BLaER1 treated with 17β-estradiol and CSF1 and Interleukin-3, amounts not matched to agents 10 nM and 100 nM (cell line): Measurements from ENCODE around the gene BCL7B.
"Not testable (repeated sequence)": the region's sequence is repeated elsewhere in the genome, so short reads cannot be mapped to it uniquely, and the experiment has no call there.

Source experiments
- H3K27ac ChIP-seq, 11 experiments: shearing (Covaris generic); formaldehyde crosslinking; 2 replicates each; pipeline ENCODE4 v1.8.1; 2022
- H3K27me3 ChIP-seq, 11 experiments: shearing (Covaris generic); formaldehyde crosslinking; 2 replicates each; pipeline ENCODE4 v1.8.1; 2022
- H3K36me3 ChIP-seq, 11 experiments: shearing (Covaris generic); formaldehyde crosslinking; 2 replicates each; pipeline ENCODE4 v1.8.1; 2022
- H3K4me1 ChIP-seq, 10 experiments: shearing (Covaris generic); formaldehyde crosslinking; 2 replicates each; pipeline ENCODE4 v1.8.1; 2022
- H3K4me2 ChIP-seq, 11 experiments: shearing (Covaris generic); formaldehyde crosslinking; 2 replicates each; pipeline ENCODE4 v1.8.1; 2022
- H3K4me3 ChIP-seq, 10 experiments: shearing (Covaris generic); formaldehyde crosslinking; 2 replicates each; pipeline ENCODE4 v1.8.1; 2022
- H3K9ac ChIP-seq, 11 experiments: shearing (Covaris generic); formaldehyde crosslinking; 2 replicates each; pipeline ENCODE4 v1.8.1; 2022
- H3K9me3 ChIP-seq, 11 experiments: shearing (Covaris generic); formaldehyde crosslinking; replicated peaks in 1 of 11; 2 replicates each; pipeline ENCODE4 v1.8.1; 2022
- H4K20me1 ChIP-seq, 11 experiments: shearing (Covaris generic); formaldehyde crosslinking; 2 replicates each; pipeline ENCODE4 v1.8.1; 2022
- Cebpa-rat ChIP-seq, 11 experiments: shearing (Covaris generic); IDR thresholded peaks; 2 replicates each; pipeline ENCODE4 v1.8.1; 2022

The BCL7B gene

DNA sequence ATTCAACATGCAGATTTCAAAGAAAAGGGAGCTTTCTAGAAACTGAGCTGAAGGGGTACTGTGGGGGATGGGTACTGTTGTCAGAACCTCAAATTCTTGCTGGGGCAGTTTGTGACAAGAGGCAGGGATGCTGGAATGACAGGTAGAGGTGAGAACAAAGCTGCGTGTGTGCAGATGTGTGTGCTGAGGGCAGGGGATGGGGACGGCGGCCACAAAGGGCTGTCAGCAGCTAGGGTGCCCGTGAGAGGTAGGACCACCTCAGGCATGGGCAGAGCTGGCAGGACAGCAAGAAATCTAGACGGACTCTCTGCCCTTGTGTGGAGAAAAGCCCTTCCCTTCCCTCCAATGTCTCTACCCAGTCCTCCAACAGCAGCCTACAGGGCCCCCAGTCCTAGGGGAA is 21.0 kb downstream of the BCL7B start:
- Histone ChIP-seq H3K4me2 (no peak overlapping the region), H3K9me3 (no peaks in the 10 kb centered on the region), H3K9ac (no peak overlapping the region), H4K20me1 (peaks cover 0 to 37% (median 21%) of the 10 kb centered on the region in 11 experiments; a peak in 14 of 22 replicates), H3K36me3 (peaks cover 77 to 99% (median 96%) of the 10 kb centered on the region in 11 experiments), H3K4me3 (no peak overlapping the region), H3K27ac (no peak overlapping the region), H3K4me1 (no peaks in the 10 kb centered on the region), H3K27me3 (no peaks in the 10 kb centered on the region)
- TF ChIP-seq Cebpa-rat (IDR thresholded peaks at IDR 0.05) = no peak

DNA sequence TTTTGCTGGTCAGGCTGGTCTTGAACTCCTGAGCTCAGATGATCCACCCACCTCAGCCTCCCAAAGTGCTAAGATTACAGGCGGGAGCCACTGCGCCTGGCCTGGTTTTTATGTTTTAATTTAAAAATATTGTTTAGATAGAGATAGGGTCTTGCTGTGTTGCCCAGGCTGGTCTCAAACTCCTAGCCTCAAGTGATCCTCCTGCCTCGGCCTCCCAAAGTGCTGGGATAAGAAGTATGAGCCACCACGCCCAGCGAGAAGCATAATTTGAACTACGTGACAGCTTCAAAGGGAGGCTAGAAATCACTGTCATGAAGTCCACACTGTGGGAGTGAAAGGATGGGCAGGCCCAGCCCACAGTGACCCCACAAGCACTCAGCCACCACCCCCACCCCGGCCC is 21.6 kb downstream of the BCL7B start:
- not testable (repeated sequence) for H3K9me3 ChIP-seq, H3K4me1 ChIP-seq, H3K27me3 ChIP-seq, H3K9ac ChIP-seq, H3K27ac ChIP-seq, H3K4me2 ChIP-seq, H3K4me3 ChIP-seq
- Histone ChIP-seq H3K36me3 (peaks cover 73 to 99% (median 92%) of the 10 kb centered on the region in 11 experiments), H4K20me1 (peaks cover 0 to 32% (median 15%) of the 10 kb centered on the region in 11 experiments; a peak in 11 of 22 replicates)

DNA sequence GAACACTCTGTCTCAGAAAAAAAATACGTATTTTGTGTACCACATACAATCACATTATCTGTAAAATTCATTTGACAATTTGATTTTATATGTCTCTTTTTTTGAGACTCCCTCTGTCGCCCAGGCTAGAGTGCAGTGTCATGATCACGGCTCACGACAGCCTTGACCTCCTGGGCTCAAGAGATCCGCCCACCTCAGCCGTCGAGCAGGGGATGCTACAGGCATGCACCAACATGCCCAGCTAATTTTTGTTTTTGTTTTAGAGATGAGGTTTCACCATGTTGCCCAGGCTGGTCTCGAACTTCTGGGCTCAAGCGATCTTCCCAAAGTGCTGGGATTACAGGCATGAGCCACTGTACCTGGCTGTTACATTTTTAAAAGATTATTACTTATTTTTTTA is 23.7 kb downstream of the BCL7B start:
- no peaks in the 10 kb centered on the region for H3K27me3 ChIP-seq
- TF ChIP-seq Cebpa-rat (IDR thresholded peaks at IDR 0.05) = no peak
- H3K27ac ChIP-seq = peak overlapping the region in 3 of 11 experiments; percentile 18 to 36 (median 28); a peak in 2 of 22 replicates
- peak overlapping the region in 1 of 11 experiments; percentile 18; a peak in 1 of 22 replicates for H3K9ac ChIP-seq
- H3K9me3 ChIP-seq = no peaks in the 10 kb centered on the region
- peaks cover 51 to 89% (median 75%) of the 10 kb centered on the region in 11 experiments for H3K36me3 ChIP-seq
- no peak overlapping the region for H3K4me2 ChIP-seq
- H4K20me1 ChIP-seq = peaks cover 0 to 24% (median 0%) of the 10 kb centered on the region in 11 experiments; a peak in 5 of 22 replicates
- H3K4me3 ChIP-seq = no peak overlapping the region
- H3K4me1 ChIP-seq = peaks cover 0 to 2% (median 0%) of the 10 kb centered on the region in 10 experiments; a peak in 4 of 20 replicates

DNA sequence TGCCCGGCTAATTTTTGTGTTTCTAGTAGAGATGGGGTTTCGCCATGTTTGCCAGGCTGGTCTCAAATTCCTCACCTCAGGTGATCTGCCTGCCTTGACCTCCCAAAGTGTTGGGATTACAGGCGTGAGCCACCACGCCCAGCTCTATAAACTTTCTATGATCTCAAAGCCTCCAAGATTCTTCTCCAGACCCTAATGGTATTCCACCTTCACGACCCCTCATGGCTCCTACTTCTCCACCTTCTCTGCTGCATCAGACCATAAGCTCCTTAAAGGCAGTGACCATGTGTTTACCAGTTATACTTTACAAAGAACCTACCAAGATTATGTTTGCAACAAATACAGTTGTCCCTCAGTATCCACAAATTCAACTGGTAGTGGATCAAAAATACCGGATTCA is 25.3 kb downstream of the BCL7B start:
- Histone ChIP-seq H3K27me3 (no peaks in the 10 kb centered on the region), H4K20me1 (peaks cover 0 to 14% (median 0%) of the 10 kb centered on the region in 11 experiments; a peak in 3 of 22 replicates), H3K27ac (no peak overlapping the region), H3K36me3 (peaks cover 36 to 74% (median 59%) of the 10 kb centered on the region in 11 experiments), H3K9ac (no peak overlapping the region), H3K4me3 (no peak overlapping the region), H3K9me3 (no peaks in the 10 kb centered on the region), H3K4me2 (no peak overlapping the region), H3K4me1 (peaks cover 8 to 17% (median 14%) of the 10 kb centered on the region in 10 experiments)
- TF ChIP-seq Cebpa-rat (IDR thresholded peaks at IDR 0.05) = no peak

DNA sequence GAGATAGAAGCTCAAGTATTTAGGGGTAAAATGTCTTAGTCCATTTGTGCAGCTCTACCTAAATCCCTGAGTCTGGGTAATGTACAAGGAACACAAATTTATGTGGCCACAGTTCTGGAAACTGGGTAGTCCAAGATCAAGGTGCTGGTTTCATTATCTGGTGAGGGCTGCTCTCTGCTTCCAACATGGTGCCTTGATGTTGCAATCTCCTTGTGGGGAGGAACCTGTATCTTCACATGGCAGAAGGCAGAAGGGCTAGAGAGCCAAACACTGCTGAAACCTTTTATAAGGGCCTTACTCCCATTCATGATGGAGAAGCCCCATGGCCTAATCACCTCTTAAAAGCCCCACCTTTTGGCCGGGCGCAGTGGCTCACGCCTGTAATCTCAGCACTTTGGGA is 26.7 kb downstream of the BCL7B start:
- Histone ChIP-seq H3K9ac (no peak overlapping the region), H3K4me1 (peaks cover 22 to 31% (median 28%) of the 10 kb centered on the region in 10 experiments), H3K9me3 (no peaks in the 10 kb centered on the region), H4K20me1 (peaks cover 0 to 4% (median 0%) of the 10 kb centered on the region in 11 experiments; a peak in 1 of 22 replicates), H3K27me3 (no peaks in the 10 kb centered on the region), H3K4me2 (no peak overlapping the region), H3K27ac (no peak overlapping the region), H3K36me3 (peaks cover 22 to 60% (median 45%) of the 10 kb centered on the region in 11 experiments), H3K4me3 (no peak overlapping the region)
- peak in 2 of 11 experiments; percentile 11 to 38; a peak in 3 of 22 replicates for TF ChIP-seq Cebpa-rat (IDR thresholded peaks at IDR 0.05)

DNA sequence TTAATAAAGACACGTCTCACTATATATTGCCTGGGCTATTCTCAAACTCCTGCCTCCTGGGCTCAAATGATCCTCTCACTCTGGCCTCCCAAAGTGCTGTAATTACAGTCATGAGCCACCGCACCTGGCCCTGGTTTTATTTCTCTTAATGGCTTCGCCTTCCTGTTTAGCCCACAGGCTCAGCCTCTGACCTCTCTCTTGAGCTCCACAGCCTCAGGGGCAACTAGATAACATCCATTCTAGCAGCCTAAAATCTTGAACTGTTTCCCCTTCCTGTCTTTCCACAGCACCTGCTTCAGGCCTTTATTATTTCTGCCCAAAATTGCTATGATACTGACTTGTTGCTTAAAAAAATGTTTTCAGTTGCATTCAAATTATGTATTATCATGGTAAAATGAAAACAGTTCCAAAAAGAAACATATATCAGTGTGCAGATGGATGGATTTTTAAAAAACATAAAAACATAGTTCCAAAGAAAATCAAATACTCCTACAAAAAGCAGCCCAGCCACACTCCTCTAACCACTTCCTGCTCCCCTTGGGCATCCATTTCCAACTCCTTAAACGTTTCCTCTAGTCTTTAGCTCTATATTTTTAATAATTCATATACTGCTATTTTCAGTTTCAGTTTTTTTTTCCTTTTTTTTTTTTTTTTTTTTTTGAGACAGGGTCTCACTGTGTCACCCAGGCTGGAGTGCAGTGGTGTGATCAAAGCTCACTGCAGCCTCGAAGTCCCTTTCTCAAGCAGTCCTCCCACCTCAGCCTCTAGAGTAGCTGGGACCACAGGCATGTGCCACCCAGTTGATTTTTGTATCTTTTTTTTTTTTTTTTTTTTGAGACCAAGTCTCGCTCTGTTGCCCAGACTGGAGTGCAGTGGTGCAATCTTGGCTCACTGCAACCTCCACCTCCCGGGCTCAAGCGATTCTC is 30.3 kb downstream of the BCL7B start:
- Histone ChIP-seq H3K9me3 (no peaks in the 10 kb centered on the region), H3K36me3 (peaks cover 3 to 25% (median 12%) of the 10 kb centered on the region in 11 experiments; a peak in 20 of 22 replicates), H4K20me1 (no peaks in the 10 kb centered on the region), H3K4me2 (peak overlapping the region; percentile 75 to 95 (median 89)), H3K4me1 (peaks cover 53 to 63% (median 60%) of the 10 kb centered on the region in 10 experiments), H3K27ac (peak overlapping the region in 10 of 11 experiments; percentile 38 to 76 (median 66); a peak in 21 of 22 replicates), H3K4me3 (no peak overlapping the region; a peak in 1 of 20 replicates), H3K9ac (peak overlapping the region in 9 of 11 experiments; percentile 9 to 63 (median 36); a peak in 12 of 22 replicates), H3K27me3 (no peaks in the 10 kb centered on the region)
- TF ChIP-seq Cebpa-rat (IDR thresholded peaks at IDR 0.05) = 0 out of 22 replicates have a peak, but pooled peaks of 1 of the 11 experiments have one; percentile 41

DNA sequence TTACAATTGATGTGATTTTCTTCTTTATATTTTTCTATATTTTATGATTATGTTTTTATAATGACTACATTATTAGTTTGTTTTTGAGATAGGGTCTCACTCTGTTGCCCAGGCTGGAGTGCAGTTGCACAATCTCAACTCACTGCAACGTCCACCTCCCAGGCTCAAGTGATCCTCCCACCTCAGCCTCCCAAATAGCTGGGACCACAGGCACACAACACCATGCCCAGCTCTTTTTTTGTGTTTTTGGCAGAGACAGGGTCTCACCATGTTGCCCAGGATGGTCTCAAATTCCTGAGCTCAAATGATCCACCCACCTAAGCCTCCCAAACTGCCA is 31.4 kb downstream of the BCL7B start:
- Histone ChIP-seq H3K4me1 (peaks cover 53 to 63% (median 60%) of the 10 kb centered on the region in 10 experiments), H3K4me3 (peak overlapping the region in 7 of 10 experiments; percentile 26 to 56 (median 40); a peak in 12 of 20 replicates), H3K27ac (peak overlapping the region in 10 of 11 experiments; percentile 38 to 76 (median 66); a peak in 19 of 22 replicates), H3K4me2 (peak overlapping the region; percentile 75 to 95 (median 89); a peak in 21 of 22 replicates), H3K36me3 (peaks cover 0 to 14% (median 6%) of the 10 kb centered on the region in 11 experiments; a peak in 8 of 22 replicates), H3K9ac (peak overlapping the region; percentile 35 to 63 (median 52); a peak in 17 of 22 replicates)
- H4K20me1 ChIP-seq, H3K9me3 ChIP-seq, H3K27me3 ChIP-seq: not testable (repeated sequence)
- peak in 1 of 11 experiments; percentile 34; a peak in 1 of 22 replicates for TF ChIP-seq Cebpa-rat (IDR thresholded peaks at IDR 0.05)

DNA sequence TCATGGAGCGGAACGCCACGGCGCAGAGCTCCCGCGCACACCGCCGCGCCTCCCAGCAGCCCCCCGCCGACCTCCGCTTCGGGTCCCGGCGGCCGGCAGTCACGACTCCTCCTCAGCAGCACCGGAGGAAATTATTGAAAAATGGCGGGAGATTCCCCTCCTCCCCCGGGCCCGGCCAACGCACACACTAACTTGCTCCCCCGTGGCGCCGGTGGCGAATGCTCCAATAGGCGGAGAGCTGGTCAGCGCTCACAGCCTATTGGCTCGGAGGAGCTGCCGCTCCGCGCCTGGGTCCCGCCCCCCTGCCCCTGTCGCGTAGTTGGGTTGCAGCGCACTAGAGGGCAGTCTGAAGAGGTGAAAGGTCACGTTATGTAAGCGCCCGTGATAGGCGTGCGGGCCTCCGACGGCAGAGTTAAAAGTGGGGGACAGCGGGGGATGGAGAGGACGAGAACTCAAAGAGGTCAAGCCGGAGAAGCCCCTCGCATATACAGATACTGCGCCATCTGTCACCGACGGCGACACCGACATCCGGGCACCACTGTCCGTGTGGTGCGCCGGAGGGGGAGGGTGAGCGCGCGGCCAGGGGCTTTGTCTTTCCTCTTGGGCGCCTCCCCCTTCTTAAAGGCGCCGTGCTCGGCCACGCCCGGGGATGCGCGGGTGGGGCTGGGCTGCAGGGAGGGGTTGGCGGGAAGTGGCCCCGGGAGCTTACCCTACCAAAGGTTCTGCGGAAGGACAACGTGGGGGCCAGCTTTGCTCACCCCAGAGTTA is 35.2 kb downstream of the BCL7B start, which contains the start of gene BAZ1B:
Gene BAZ1B, minus strand, starts transcription at position 189 of the 768 bp plus-strand sequence. CDS start 360 bp downstream, outside the sequence.
- peak within 1 kb of the TSS; percentile 90 to 99 (median 98) for H3K9ac ChIP-seq
- H3K36me3 ChIP-seq = peaks cover 4 to 31% (median 25%) of the 10 kb centered on the region in 11 experiments; a peak in 21 of 22 replicates
- H3K4me2 ChIP-seq = peak within 1 kb of the TSS; percentile 85 to 97 (median 93)
- H3K4me1 ChIP-seq = peaks cover 73 to 78% (median 75%) of the 10 kb centered on the region in 10 experiments
- no peaks in the 10 kb centered on the region for H3K27me3 ChIP-seq
- no peak for TF ChIP-seq Cebpa-rat (IDR thresholded peaks at IDR 0.05)
- H3K9me3 ChIP-seq = no peaks in the 10 kb centered on the region
- H3K4me3 ChIP-seq = peak within 1 kb of the TSS; percentile 82 to 98 (median 96)
- peak within 1 kb of the TSS; percentile 78 to 98 (median 97) for H3K27ac ChIP-seq
- peaks cover 32 to 45% (median 38%) of the 10 kb centered on the region in 11 experiments; a peak in 21 of 22 replicates for H4K20me1 ChIP-seq
